Measurements from ENCODE around the gene RHBDD1. TPM values are rescaled to one million over a fixed set of nuclear protein-coding genes. Genes with fewer than 3 reads are reported as not detected.
A peak's percentile ranks its signal among the peaks of the same experiment; 100 is the strongest.

RHBDD1 gene
- polyA plus RNA-seq, 1 donor = 13.4 TPM

DNA sequence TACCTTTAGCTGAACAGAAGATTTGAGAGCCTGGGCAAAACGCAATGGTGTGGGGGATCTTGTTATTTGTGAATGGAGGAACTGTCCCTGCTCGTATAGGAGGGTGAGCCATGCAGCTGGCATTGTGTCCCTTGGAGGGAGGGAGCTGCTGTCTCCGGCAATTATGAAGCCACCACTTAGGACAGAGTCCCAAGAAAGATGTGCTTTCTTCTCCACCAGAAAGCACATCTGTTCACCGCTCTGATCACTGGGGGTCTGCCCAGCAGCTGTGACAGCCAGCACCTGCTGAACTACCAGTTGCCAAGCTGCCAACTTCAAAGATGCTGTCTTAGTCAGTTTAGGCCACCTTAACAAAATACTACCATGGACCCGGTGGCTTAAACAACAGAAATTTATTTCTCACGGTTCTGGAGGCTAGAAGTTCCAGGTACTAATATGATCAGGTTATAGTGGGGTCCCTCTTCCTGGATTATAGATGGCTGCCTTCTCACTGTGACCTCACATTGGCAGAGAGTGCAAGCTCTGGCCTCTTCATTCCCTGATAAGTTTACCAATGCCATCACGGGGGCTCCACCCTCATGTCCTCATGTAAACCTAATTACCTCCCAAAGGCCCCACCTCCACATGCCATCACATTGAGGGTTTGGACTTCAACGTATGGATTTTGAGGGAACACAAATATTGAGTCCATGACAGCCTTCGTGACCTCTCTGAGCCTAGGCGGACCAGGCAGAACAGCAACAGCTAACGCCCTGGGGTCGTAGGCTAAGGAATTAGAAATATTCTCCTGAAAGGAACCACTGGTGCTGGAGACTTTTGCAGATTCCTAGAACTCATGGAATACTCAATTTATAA lies 148.3 kb downstream of the RHBDD1 start:
- no peak for DNase-seq (ENCODE audit: low read depth)

DNA sequence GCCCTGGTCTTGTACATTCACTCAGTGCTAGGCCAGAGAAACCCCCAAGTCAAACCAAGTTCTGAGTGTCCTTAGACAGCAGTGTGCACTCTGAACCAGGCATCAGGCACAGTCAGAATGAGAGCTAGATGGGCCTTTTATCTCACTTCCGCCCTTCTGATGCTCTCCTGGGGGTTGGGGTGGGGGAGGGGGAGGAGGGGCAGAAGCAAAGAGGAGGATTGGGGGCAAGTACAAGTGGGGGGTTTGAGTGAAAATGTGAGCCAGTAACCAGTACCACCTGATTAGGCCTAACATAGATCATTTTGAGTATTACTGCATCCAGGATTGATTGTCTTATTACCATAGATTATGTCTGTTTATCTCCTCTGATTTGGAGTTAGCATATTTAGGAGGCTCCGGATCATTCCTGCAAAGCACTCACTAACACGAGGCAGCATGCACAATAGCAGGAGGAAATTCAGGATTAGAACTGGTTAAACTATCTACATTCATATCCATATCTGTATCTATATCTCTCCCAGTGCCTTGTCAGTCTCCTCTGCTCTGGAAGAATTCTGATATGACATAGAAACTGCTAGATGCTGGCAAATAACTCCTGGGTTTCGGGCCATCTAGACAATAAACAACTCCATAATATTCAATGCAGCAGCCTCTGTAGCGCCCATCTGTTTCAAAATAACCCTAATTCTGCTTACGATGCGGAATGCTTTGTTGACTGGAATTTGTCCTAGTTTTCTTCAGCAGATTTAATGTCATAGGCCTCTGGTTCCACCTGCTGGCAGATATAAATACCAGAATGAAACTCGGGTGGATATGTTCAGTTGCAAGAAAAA lies 149.1 kb downstream of the RHBDD1 start:
- peak; percentile 77 for DNase-seq (ENCODE audit: low read depth)

DNA sequence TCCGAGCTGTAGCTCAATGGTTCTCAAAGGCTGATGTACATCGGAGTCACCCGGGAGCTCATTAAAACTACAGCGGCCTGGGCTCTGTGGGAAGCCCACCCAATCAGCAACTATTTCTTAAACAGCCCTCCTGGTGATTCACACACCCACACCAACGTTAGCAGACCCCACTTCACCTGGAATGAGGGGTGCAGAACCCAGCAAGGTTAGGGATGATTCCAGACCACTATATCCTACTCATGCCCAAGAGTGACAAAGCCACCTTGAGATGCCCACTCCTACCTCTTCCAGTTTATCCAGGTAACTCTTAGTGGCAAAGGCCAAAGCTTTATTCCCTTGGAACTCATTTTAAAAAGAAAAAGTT lies 149.7 kb downstream of the RHBDD1 start:
- DNase-seq (ENCODE audit: low read depth) = no peak

DNA sequence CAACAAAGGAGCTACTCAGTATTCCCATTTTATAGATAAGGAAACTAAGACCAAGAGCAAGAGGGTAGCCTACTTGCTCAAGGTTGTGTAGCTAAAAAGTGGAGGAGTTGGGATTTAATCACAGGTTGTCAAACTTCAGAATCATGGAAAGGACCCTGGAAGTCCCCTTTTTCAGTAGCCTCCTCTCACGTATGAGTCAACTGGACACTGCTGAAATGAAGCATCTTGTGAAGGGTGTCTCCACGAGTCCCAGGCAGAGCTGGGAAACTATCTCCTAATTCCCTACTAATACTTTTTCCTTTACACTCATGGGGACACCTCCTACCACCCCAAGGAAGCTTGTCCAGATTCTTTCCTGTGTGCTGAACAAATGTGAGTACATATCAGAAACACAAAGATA lies 155.8 kb downstream of the RHBDD1 start:
- DNase-seq (ENCODE audit: low read depth) = no peak

DNA sequence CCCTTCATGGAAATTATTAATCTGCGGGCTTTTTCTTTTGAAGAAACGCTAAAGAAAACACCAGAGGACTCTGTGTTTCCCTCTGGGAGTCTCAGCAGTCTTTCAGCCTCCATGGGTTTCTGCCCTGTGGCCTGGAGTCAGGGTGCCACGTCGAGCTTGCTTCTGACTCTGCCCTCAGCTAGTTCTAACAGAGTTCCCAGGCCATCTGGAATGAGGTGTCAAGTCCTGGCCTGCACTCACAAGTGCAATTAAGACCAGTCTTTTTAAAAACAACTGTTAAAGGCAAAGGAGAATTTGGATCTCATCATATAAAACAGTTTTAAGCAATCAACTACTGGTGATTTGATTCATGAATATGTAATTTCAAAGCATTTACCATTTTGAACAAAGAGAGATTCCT lies 157.3 kb downstream of the RHBDD1 start:
- DNase-seq (ENCODE audit: low read depth) = no peak

DNA sequence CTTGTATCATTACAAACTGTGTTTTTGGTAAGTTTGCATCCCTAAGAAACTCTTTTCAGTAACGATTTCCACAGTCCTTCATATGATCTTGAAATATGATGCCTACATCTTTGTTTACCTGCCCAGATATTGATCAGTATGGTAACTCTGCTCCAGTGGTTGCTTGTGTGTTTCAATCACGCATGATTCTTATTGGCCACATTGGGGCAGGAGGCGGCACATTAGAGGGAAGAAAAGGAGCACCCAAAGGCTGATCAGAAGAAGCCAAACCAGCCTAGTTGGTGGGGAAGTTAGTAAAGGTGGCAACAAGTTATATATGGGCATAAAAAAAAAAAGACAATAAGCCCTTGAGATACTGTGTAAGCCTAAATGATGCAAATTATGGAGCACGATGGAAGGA lies 158.9 kb downstream of the RHBDD1 start:
- DNase-seq (ENCODE audit: low read depth) = no peak

DNA sequence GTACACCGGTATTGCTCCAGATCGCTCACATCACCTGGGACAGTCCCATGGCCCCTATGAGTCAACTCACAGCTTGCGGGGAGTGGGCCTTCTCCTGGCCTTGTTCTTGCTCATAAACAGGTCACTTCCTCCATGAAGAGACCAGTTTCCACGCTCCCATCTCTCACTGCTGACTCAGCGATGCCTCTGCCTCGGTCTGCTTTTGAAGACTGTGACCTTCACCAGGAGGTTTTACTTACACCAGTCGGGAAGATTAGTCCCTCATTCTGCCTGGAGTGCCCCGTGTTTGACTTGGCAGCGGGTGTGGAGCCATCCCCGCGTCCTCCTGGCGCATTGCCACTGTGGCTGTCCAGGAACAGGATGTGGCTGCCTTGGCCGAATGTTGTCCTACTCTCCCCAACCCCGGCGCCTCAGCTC lies 159.8 kb downstream of the RHBDD1 start:
- no peak for DNase-seq (ENCODE audit: low read depth)

DNA sequence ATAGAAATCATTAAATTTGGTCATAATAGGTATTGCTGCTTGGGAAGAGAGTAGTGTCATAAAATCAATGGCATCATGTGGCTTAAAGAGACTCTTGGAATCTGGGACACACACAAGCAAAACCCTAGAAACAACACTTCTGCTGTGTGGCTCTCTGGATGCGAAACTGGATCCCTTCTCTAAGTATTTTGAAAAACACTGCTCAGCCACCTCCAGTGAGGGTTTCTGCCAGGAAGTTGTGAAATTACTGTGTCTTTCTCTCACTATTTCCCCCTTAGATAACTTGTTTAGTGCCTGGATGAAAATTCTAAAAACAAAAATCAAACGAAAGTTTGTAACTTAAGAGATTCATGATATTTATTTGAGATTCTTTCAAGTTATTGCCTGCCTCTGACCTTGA lies 163.8 kb downstream of the RHBDD1 start:
- DNase-seq (ENCODE audit: low read depth) = no peak

DNA sequence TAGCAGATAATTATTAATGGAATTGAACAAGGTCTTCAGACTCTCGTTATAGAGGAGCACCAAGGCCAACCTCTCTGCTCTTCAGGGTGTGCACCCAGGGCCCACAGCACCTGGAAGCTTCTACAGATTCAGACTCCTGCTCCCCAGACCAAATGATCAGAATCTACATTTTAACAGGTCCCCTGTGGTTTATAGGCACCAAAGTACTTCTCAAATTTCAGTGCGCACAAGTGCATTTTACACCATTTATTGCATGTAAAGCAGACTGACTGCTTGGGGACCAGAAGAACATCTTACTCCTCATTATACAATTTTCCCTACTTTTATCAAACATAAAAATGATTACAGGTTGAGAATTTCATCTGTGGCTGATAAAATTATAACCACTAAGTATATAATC lies 164.3 kb downstream of the RHBDD1 start:
- no peak for DNase-seq (ENCODE audit: low read depth)

DNA sequence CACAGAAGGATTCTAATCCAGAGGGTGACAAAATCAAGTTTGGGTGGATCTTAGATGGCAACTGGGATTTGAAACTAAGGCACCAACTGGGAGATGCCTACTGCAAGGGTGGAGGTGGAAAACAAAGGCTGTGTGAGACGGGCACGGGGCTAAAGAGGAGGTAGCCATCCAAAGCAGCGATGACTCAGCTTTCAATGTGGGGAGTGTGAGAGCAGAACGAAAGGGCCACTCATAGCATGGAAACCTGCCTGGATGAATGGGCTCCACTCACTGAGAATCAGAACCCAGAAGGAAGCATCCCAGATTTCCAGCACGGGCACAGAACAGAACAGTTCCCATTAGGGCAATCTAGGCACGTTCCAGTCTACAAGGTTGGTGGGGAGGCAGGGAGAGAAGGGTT lies 168.6 kb downstream of the RHBDD1 start:
- no peak for DNase-seq (ENCODE audit: low read depth)

DNA sequence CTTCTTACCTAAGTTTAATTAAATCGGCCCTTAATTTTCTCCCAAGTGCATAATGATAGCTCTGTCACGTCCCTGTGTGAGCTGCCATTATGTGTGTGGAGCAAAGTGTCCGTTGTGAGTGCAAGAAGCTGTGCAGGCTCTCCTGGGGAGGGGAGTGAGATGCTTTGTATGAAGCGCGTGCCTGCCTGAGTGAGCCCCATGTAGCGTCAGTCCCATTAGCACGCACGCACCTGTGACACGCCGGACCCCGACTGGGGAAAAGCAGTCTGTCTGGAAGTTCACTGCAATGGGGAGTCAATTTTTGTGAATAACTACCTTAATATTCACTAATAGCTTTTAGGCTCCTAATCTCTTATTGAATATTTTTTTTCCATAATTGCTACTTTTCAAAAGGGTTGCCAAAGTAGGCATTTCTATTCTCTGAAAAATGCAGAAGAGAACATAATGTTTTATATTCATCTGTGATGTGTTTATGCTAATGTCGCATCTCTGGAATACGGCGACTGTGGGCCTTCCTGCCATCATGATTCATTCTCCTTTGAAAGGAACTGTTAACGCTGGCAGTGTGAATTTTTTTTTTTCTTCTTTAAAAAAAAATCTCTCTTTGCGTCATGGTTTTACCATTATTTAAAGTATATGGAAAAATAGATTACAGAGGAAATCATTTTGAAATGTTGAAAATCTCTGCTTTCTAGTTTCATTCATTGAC lies 170.5 kb downstream of the RHBDD1 start:
- no peak for DNase-seq (ENCODE audit: low read depth)

DNA sequence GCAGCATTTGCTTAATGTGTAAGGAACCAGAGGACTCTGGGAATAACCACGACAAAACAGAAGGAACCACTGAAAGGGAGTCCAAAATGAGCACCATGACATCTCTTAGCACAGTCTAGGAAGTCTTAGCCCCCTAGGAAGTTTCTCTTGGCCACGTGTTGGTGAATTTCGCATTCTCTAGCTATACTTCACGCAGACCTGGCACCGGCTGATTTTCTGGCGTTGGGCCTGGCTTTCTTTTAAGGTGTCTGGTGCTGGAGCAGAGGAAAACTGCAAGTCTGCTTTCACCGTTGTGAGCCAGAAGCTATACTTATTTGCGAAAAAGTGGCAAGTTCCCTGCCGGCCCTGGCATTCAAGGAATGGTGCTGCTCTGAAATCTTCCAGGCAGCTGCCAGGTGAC lies 171.3 kb downstream of the RHBDD1 start:
- no peak for DNase-seq (ENCODE audit: low read depth)

DNA sequence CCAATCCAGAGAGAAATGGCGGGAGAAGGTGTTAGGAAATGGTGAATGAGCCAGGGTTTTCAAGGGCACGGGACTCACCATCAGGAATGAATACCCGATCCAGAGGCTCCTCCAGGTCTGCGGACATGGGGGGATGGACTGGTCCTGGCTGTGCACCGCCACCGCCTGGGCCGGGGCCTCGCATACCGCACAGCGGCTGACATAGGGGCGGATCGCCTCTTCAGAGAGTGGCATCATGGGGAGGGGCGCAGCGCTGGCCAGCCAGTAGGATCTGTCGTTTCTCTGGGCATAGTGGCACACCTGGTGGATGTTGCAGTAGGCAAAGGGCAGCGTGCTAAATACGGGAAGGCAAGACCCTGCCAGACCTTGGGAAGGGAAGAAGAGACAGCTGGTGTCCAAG lies 172.1 kb downstream of the RHBDD1 start:
- no peak for DNase-seq (ENCODE audit: low read depth)

DNA sequence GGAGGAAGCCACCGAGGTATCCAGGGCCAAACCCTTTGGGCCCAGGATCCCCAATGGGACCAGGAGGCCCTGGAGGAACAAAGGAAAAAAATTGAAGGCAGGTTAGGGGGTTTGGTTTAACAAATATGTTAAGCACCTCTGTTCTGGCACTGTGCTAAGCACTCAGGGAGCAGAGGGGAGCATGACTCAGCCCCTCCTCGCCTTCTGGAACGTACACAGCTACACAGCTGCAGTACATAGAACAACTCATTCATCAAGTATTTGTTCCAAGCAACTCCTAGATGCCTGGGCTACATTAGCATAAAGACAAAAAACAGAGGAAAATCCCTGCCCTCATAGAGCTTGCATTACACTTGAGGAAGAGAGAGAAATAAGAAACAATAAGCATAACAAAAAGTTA lies 174.6 kb downstream of the RHBDD1 start:
- DNase-seq (ENCODE audit: low read depth) = no peak

DNA sequence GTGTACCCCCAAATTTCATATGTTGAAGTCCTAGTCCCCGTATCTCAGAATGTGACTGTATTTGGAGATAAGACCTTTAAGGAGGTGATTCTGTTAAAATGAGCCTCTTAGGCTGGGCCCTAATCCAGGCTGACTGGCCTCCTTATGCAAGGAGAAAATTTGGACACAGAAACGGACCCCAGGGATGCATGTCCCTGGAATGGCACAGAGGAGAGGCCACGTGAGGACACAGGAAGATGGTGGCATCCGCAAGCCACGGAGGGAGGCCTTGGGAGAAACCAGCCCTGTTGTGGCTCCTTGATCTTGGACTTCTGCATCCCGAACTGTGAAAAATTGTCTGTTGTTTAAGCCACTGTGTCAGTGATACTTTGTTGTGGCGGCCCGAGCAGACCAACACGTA lies 177.5 kb downstream of the RHBDD1 start:
- no peak for DNase-seq (ENCODE audit: low read depth)

DNA sequence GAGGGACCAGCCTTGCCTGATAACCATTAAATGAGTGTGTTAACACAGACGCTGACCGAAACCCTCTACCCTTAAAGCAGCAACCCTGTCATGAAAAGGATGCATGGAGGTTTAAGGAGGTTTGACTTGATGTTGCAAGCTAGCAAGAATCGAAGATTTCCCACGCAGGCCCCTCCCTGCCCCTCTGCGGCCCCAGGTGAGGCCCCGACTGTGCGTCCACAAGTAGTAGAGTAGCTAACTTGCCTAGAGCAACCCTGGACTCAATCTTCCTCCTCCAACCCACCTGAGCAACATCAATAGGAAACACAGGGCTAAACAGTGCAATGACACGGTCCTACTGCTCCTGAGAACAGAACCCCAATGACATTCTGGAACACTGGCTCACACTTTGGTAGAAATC lies 178.0 kb downstream of the RHBDD1 start:
- DNase-seq (ENCODE audit: low read depth) = no peak

DNA sequence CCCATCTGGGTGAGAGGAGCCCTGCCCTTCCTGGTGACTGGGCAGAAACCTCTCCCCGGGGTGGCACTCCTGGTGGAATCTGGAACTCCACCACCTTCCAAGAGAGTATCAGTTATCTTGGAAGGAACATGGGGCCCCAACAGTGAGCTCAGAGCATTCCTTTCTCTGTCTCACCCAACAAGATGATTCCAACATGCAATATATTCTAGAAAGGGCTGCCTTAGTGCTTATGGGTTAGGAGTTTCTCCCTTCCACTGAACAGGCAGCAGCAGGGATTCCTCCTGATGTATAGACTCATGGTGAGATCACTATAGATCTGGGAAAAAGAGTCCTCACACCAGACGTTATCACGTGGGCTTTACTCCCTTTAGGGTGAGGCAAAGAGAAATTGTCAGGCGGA lies 181.0 kb downstream of the RHBDD1 start:
- no peak for DNase-seq (ENCODE audit: low read depth)

DNA sequence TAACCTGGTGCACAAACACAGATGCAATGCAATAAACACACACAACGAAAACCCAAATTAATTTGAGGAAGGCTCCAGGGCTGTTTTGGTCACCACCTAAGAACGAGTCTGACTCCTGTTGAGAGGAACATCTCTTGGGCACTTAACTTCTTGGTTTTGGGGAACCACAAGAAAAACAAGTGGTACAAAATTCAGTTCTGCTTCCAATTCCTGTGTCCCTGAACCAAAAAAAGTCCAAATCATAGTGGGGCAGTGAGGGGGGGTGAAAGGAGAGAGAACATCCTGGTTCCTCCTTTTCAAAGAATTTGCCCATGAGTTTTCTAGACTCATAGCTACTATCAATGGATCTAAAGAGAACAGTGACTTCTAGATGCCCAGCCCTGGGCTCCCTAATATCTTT lies 184.6 kb downstream of the RHBDD1 start:
- DNase-seq (ENCODE audit: low read depth) = no peak

DNA sequence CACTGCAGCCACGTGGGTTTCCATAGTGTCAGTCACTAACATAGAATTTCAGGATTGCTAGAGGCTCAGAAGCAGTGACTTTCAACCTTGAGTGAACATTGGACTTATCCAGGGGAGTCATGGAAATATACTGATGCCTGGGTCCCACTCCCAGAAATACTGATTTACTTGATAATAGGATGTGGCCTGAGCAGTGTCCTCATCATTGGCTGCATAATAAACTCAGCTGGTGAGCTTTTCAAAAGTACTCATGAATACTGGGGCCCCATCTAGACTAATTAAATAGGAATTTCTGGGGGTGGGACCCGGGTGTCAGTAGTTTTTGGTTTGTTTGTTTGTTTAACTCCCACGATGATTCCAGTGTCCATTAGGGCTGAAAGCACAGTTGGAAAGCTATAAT lies 186.8 kb downstream of the RHBDD1 start:
- no peak for DNase-seq (ENCODE audit: low read depth)

DNA sequence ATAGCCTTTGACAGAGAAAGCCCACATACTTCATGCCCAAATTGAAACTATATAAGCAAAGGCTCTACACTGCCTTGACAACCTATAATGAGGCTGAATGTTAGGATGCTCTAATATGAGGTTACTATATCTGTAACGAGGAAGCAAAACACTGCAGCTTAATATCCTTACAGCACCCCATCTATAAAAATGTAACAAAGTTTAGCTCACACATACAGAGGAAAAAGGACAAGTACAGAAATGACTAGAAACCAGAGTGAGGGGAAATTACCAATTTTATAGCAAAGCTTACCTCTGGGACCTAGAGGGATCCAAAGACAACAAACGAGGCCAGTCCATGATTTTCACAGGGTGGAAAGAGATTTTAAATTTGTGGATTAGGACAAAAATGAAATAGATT lies 189.7 kb downstream of the RHBDD1 start:
- DNase-seq (ENCODE audit: low read depth) = no peak

DNA sequence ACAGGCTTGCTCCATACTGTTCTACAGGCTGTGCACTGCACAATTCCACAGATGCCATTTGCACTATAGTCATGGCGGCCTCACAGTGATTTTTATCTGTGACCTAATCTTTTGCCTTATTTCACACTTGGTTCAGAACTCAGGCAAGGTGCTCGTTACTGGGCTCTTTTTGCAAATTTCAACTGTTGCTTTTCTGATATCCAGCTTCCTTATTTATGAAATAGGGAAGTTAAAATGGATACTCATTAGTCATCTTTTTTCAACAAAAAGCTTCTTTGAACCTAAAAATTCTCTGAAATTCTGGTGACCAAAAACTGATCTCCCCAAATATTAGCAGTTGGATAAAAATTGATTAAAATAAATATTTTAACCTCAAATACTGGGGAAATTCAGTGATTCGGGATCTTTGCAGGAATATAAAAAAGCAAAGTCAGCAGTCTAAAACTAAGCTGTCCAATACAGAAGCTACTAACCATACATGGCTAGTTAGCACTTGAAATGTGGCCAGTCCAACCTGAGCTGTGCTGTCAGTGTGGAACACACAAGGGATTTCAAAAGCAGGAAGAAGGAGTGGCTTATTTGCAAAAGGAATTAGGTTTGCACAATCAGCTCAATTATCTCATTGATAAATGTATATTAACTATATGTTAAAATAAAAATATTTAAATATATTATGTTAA lies 193.7 kb downstream of the RHBDD1 start:
- no peak for DNase-seq (ENCODE audit: low read depth)

DNA sequence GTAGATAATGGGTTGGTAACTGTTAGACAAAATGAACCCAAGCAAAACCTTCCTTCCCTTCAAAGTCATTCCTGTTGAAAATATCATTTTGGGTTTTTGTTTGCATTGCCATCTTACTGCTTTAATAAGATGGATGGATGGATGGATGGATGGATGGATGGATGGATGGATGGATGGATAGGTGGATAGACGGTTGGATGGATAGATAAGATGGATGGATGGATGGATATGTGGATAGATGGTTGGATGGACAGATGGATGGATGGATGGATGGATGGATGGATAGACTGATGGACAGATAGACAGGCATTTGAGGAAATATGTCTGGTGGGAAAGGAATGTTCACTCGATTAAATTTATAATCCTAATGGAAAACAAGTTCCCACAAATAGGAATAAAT lies 194.9 kb downstream of the RHBDD1 start:
- DNase-seq (ENCODE audit: low read depth) = no peak
